ENCODE results near the gene KCNA5.
A peak's percentile ranks its signal among the peaks of the same experiment; 100 is the strongest.

KCNA5 gene

DNA sequence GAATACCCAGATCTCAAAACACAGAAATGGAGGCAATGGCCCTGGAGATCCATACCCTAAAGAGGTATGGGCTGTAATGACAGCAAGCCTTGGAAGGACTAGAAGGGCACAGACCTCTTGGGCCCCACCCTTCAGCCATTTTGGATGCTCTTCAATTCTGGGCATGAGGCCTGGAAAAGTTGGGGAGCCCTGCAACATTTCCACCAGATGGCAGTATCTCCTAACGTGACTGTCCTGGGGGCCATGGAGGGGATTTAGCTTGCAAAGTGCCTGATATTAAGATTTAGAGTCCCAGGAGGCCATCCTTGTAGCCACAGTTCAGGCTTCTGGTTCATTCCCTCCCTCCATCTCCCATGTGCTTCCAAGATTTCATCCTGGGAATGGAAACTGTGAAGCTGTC, 30.2 kb downstream of the KCNA5 start:
- Histone ChIP-seq H2AFZ (ENCODE audit: low read depth, low read length, severe bottlenecking) (no peak overlapping the region), H3K9me2 (replicated peaks; ENCODE audit: insufficient read depth, low read length) (no peaks in the 10 kb centered on the region), H4K20me1 (ENCODE audit: low read depth, low read length) (no peaks in the 10 kb centered on the region), H3K36me3 (ENCODE audit: low read length) (no peaks in the 10 kb centered on the region), H3K9ac (ENCODE audit: low read length) (no peak overlapping the region), H3K79me2 (ENCODE audit: insufficient read depth, low read length) (no peaks in the 10 kb centered on the region), H3K27ac (ENCODE audit: low read depth, low read length) (no peak overlapping the region), H3K4me2 (ENCODE audit: low read depth, low read length, poor library complexity, severe bottlenecking) (no peak overlapping the region), H3K4me3 (ENCODE audit: insufficient read depth, low read length, poor library complexity, severe bottlenecking) (no peak overlapping the region), H3F3A (ENCODE audit: insufficient read depth) (no peaks in the 10 kb centered on the region), H3K9me3 (ENCODE audit: insufficient read depth, low read length) (no peaks in the 10 kb centered on the region), H3K27me3 (ENCODE audit: low read length) (no peaks in the 10 kb centered on the region)
- TF ChIP-seq, protein P1, sequence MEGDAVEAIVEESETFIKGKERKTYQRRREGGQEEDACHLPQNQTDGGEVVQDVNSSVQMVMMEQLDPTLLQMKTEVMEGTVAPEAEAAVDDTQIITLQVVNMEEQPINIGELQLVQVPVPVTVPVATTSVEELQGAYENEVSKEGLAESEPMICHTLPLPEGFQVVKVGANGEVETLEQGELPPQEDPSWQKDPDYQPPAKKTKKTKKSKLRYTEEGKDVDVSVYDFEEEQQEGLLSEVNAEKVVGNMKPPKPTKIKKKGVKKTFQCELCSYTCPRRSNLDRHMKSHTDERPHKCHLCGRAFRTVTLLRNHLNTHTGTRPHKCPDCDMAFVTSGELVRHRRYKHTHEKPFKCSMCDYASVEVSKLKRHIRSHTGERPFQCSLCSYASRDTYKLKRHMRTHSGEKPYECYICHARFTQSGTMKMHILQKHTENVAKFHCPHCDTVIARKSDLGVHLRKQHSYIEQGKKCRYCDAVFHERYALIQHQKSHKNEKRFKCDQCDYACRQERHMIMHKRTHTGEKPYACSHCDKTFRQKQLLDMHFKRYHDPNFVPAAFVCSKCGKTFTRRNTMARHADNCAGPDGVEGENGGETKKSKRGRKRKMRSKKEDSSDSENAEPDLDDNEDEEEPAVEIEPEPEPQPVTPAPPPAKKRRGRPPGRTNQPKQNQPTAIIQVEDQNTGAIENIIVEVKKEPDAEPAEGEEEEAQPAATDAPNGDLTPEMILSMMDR (IDR thresholded peaks at IDR 0.05; ENCODE audit: insufficient read depth, low read length, poor library complexity, severe bottlenecking) = peak; percentile 24
- no peak for TF ChIP-seq EZH2phosphoT487 (conservative IDR thresholded peaks at IDR 0.05; ENCODE audit: low read length)

GRCh38 chr12:5076761-5077160, 33.1 kb downstream of the KCNA5 start:
- no peak overlapping the region for H3K9ac ChIP-seq (ENCODE audit: low read length)
- no peaks in the 10 kb centered on the region for H3K79me2 ChIP-seq (ENCODE audit: insufficient read depth, low read length)
- no peak overlapping the region for H3K4me3 ChIP-seq (ENCODE audit: insufficient read depth, low read length, poor library complexity, severe bottlenecking)
- H3K9me2 ChIP-seq (replicated peaks; ENCODE audit: insufficient read depth, low read length) = no peaks in the 10 kb centered on the region
- no peaks in the 10 kb centered on the region for H4K20me1 ChIP-seq (ENCODE audit: low read depth, low read length)
- H3K36me3 ChIP-seq (ENCODE audit: low read length) = no peaks in the 10 kb centered on the region
- H3K27ac ChIP-seq (ENCODE audit: low read depth, low read length) = no peak overlapping the region
- H3K9me3 ChIP-seq (ENCODE audit: insufficient read depth, low read length) = no peaks in the 10 kb centered on the region
- H2AFZ ChIP-seq (ENCODE audit: low read depth, low read length, severe bottlenecking) = no peak overlapping the region
- H3K27me3 ChIP-seq (ENCODE audit: low read length) = no peaks in the 10 kb centered on the region
- no peak overlapping the region for H3K4me2 ChIP-seq (ENCODE audit: low read depth, low read length, poor library complexity, severe bottlenecking)
- TF ChIP-seq EZH2phosphoT487 (conservative IDR thresholded peaks at IDR 0.05; ENCODE audit: low read length) = no peak
- TF ChIP-seq, protein P1 (IDR thresholded peaks at IDR 0.05; ENCODE audit: insufficient read depth, low read length, poor library complexity, severe bottlenecking) = no peak
- H3F3A ChIP-seq (ENCODE audit: insufficient read depth) = no peaks in the 10 kb centered on the region

- Histone ChIP-seq H3K9me3 (ENCODE audit: insufficient read depth, low read length) (no peaks in the 10 kb centered on the region), H3K27me3 (ENCODE audit: low read length) (no peaks in the 10 kb centered on the region)
These were observed 34.7 kb downstream of the KCNA5 start for GRCh38 chr12:5078423-5078822.

More at GRCh38 chr12:5078423-5078822, 34.7 kb downstream of the KCNA5 start:
- H2AFZ ChIP-seq (ENCODE audit: low read depth, low read length, severe bottlenecking) = no peak overlapping the region
- no peaks in the 10 kb centered on the region for H3K9me2 ChIP-seq (replicated peaks; ENCODE audit: insufficient read depth, low read length)
- no peak overlapping the region for H3K27ac ChIP-seq (ENCODE audit: low read depth, low read length)
- H3K79me2 ChIP-seq (ENCODE audit: insufficient read depth, low read length) = no peaks in the 10 kb centered on the region
- no peaks in the 10 kb centered on the region for H3F3A ChIP-seq (ENCODE audit: insufficient read depth)
- H3K9ac ChIP-seq (ENCODE audit: low read length) = no peak overlapping the region
- H4K20me1 ChIP-seq (ENCODE audit: low read depth, low read length) = no peaks in the 10 kb centered on the region
- H3K4me2 ChIP-seq (ENCODE audit: low read depth, low read length, poor library complexity, severe bottlenecking) = no peak overlapping the region
- no peaks in the 10 kb centered on the region for H3K36me3 ChIP-seq (ENCODE audit: low read length)
- TF ChIP-seq, protein P1 (IDR thresholded peaks at IDR 0.05; ENCODE audit: insufficient read depth, low read length, poor library complexity, severe bottlenecking) = no peak
- TF ChIP-seq EZH2phosphoT487 (conservative IDR thresholded peaks at IDR 0.05; ENCODE audit: low read length) = no peak
- H3K4me3 ChIP-seq (ENCODE audit: insufficient read depth, low read length, poor library complexity, severe bottlenecking) = no peak overlapping the region
